GM21360 (cell line): ENCODE measurements around the gene PALD1.
"Not testable (repeated sequence)": the region's sequence is repeated elsewhere in the genome, so short reads cannot be mapped to it uniquely, and the experiment has no call there.

Source experiments
- ATAC-seq: cut with Tn5 transposase; IDR thresholded peaks from one replicate; pipeline ENCODE4 v1.9.1; 2021; ENCODE audit warnings: mild to moderate bottlenecking, moderate library complexity; ENCODE audit not compliant: unreplicated experiment

The PALD1 gene

DNA sequence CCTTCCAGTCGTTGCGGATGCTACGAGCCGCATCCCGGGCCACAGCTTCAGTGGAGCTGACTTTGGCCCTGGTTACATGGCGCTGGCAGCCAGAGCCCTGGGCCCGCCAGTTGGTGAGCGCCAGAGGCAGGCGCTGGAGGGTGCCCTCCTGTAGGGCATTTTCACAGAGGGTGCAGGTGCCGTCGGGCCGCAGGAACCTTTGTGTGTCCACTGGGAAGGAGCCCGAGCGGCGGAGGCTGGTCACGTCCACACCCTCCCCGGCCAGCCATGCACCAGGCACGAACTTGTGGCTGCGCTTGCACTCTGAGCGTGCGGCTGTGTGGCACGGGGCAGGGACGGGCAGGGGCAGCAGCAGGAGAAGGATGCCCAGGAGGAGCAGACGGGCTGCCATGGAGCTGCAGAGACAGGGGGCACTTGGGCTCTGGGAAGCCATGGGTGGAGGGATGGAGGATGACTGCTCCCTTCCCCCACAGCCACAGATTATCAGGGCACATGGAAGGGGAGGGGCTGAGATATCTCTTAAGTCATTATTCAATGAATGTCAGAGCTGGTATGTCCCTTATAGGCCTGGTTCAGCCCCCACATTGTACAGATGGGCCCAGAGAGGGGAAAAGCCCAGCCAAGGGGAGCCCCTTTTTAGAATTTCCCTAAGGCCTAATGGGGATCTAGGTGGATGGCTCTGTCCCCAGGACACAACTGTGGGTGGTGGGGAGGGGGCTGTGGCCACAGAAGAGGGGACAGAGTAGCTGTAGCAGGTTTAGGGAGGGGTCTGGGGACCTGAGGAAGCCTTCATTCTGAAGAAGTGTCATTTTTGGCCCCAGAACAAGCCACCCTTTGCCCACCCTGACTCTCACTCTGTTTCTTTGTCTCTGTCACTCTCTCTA is 122.2 kb downstream of the PALD1 start:
- ATAC-seq = no peak

DNA sequence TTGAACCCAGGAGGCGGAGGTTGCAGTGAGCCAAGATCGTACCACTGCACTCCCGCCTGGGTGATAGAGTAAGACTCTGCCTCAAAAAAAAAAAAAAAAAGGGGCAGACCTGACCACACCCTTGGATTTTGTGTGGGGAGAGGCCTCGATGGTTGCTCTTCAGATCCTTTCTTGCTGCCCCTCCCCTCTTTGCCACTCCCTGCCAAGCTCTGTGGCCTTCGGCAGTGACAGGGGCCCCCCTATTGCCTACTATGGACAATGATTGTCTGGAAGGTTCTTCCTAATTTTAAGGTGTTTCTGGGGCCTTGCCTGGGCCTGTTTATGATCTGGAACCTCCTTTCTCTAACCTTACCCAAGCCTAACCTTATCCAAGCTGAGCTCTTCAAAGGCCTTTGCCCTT is 123.2 kb downstream of the PALD1 start:
- ATAC-seq = no peak

- ATAC-seq = no peak
Measured at GRCh38 chr10:70602665-70603448, 124.3 kb downstream of the PALD1 start, which contains the start of gene PRF1. PRF1 (minus strand) TSS chr10:70602741; CDS start chr10:70600902, 1,839 bp downstream.

DNA sequence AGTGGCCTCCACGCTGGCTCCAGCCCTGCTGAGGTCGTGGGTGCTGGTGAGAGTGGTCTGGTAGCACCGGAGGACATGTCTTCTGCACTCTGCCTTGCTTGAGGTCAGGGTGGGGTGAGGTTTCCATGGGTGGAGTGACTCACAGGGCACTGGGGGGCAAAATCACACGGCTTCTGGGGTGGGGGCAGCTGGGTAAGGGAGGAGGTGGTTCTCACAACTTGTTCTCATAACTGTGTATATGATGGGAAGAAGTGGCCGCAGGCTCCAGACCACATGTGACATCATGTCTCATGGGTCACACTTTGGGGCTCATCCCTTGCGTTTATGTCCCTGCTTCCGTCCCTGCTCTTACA is 124.9 kb downstream of the PALD1 start:
- no peak for ATAC-seq

DNA sequence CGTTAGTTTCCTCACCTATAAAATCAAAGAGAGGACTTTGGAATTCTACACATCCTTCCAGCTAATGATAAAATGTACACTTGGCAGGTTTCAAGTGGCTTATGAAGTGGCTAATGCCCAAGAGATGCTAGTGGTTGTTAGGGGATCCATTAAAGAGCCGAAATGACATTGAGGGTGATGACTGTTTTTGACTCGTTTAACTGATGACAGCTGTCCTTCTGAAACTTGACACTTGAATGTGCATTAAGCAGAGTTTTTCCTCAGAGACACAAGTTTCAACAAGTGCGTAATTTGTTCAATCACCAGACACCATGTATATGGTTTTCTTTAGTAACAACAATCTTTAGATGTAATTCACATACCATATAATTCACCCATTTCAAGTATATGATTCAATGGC is 125.5 kb downstream of the PALD1 start:
- ATAC-seq = no peak

DNA sequence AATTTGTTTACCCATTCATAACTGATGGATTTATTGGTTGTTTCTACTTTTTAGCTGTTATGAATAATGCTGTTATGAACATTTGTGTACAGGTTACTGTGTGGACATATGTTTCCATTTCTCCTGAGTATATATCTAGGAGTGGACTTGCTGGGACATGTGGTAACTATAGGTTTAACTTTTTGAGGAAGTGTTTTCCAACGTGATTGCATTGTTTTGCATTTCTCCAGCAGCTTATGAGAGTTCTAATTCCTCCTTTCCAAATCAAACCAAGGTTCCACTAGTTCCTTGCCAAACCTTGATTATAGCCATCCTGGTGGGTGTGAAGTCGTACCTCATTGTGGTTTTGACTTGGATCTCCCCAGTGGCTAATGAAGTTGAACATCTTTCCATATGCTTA is 126.6 kb downstream of the PALD1 start:
- no peak for ATAC-seq

DNA sequence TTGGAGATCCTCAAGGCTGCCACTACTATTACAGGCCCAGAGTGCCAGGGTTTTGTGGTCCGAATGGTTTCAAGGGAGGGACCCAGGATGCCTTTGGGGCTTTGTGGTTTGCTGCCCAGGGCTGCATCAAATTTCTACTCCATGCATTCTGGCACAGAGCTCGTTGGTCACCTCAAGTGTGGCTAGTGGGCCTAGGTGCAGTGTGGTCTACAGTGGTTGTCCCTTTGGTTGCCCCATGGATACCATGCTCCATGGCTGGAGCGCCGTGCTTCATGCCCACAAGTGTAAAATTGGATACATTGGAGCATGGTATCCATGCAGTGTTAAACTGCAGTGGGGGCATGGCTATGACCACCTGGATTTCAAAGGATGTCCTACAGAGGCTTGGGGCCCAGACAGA is 129.4 kb downstream of the PALD1 start:
- ATAC-seq = no peak

DNA sequence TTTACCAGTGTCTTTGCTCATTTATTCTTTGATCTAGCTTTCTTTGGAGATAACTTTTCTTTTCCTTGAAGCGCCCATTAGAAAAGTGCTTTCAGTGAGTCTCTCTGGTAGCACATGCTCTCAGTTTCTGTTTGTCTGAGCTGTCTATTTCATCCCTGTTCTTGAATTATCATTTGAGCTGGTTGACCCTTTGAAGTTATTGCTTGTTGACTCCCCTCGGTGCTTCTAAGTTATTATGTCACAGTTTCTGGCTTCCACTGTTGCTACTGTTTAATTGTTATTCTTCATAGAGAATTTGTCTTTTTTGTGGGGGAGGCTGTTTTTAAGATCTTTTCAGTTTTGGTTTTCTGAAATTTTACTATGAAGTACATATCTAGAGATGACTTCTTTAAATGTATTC is 135.4 kb downstream of the PALD1 start:
- no peak for ATAC-seq

DNA sequence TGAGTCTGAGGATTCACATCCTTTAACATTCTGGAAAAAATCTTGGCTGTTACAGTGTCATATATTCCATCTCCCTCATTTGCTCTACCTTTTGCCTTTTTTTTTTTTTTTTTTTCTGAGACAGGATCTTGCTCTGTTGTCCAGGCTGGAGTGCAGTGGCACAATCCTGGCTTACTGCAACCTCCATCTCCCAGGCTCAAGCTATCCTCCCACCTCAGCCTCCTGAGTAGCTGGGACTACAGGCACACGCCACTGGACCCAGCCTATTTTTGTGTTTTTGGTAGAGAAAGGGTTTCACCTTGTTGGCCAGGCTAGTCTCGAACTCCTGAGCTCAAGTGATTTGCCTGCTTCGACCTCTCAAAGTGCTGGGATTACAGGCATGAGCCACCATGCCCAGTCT is 135.8 kb downstream of the PALD1 start:
- ATAC-seq = not testable (repeated sequence)

DNA sequence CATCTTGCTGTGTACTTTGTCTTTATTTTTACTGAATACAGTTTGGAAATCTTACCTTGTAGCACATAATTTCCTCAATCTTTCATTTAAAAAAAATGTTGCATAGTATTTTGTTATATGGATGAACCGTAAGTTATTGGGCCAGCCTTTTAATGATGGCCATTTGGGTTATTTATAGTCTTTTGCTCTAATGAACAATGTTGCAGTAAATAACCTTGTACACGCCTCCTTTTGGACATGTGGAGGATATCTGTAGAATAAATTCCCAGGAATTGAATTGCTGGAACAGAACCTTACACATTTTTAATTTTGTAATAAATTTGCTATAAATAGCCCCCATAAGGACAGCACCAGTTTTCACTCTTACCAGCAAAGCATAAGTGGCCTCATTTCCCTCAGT is 136.6 kb downstream of the PALD1 start:
- ATAC-seq = no peak

- ATAC-seq = no peak
Measured at GRCh38 chr10:70615784-70616522, 137.4 kb downstream of the PALD1 start.

- no peak for ATAC-seq
Measured at GRCh38 chr10:70616761-70617160, 138.2 kb downstream of the PALD1 start.
